D721Med (cell line): Measurements from ENCODE around the gene PIP5K1B.

Experiments
- DNase-seq: peaks from one replicate; pipeline ENCODE4 v3.0.0; 2011; ENCODE audit warnings: low spot score; ENCODE audit not compliant: insufficient read length
- FAIRE-seq: peaks from 2 replicates; lab custom pipeline; 2011; peaks lifted over from hg19 to GRCh38; lab: Jason Lieb, UNC
- CTCF ChIP-seq: IDR thresholded peaks from 2 replicates; pipeline ENCODE4 v1.5.1; 2012; ENCODE audit warnings: mild to moderate bottlenecking, control low read depth; ENCODE audit not compliant: insufficient read depth; ENCODE audit errors: missing control alignments

The PIP5K1B gene

GRCh38 chr9:68750786-68751185, 45.7 kb downstream of the PIP5K1B start:
- TF ChIP-seq CTCF, result no peak
- no peak for FAIRE-seq
- DNase-seq, result no peak

- no peak for DNase-seq
- FAIRE-seq, result no peak
- no peak for TF ChIP-seq CTCF
Measured at GRCh38 chr9:68751556-68751955, 46.5 kb downstream of the PIP5K1B start.

GRCh38 chr9:68755051-68755450, 50.0 kb downstream of the PIP5K1B start:
- TF ChIP-seq CTCF, result no peak
- no peak for DNase-seq
- FAIRE-seq, result no peak

- no peak for TF ChIP-seq CTCF
- FAIRE-seq, result no peak
- no peak for DNase-seq
Measured at GRCh38 chr9:68755752-68756151, 50.7 kb downstream of the PIP5K1B start.

GRCh38 chr9:68759981-68760673, 55.1 kb downstream of the PIP5K1B start:
- FAIRE-seq (no peak), DNase-seq (no peak)
- TF ChIP-seq CTCF, result no peak

- FAIRE-seq (no peak), DNase-seq (no peak)
- no peak for TF ChIP-seq CTCF
Measured at GRCh38 chr9:68760674-68761333, 55.8 kb downstream of the PIP5K1B start.

- no peak for TF ChIP-seq CTCF
- FAIRE-seq, result no peak
- no peak for DNase-seq
Measured at GRCh38 chr9:68762570-68762969, 57.5 kb downstream of the PIP5K1B start.
